Measurements from ENCODE around the gene HIPK2.

- TF ChIP-seq CTCF (IDR thresholded peaks at IDR 0.05; ENCODE audit: borderline replicate concordance, extremely low read depth, low read length, poor library complexity, severe bottlenecking): no peak
- TF ChIP-seq EZH2 (IDR thresholded peaks at IDR 0.05; ENCODE audit: borderline replicate concordance, low read depth, low read length, severe bottlenecking): no peak
Measured at GRCh38 chr7:139570119-139570518, 207.7 kb downstream of the HIPK2 start.

All from DND-41 (cell line).